Esophagus mucosa (tissue), 1 donor: ENCODE data around the gene FN3K. TPM values are rescaled to one million over a fixed set of nuclear protein-coding genes. Genes with fewer than 3 reads are reported as not detected.
"Not testable (repeated sequence)": the region's sequence is repeated elsewhere in the genome, so short reads cannot be mapped to it uniquely, and the experiment has no call there.

ENCODE experiments used
- ATAC-seq: fragments of 200-7000 bp; cut with Tn5 transposase; one replicate; pipeline ENCODE4 v1.9.1; 2020
- total RNA-seq: library from RNA; stranded (reverse); gene quantifications from one replicate; pipeline ENCODE4 v1.2.4, GENCODE V29; 2023
- donor health status: DM: yes; HTN: yes; CAD: no.

FN3K gene
- total RNA-seq, 1 donor from 2014 or later: 3.2 TPM

DNA sequence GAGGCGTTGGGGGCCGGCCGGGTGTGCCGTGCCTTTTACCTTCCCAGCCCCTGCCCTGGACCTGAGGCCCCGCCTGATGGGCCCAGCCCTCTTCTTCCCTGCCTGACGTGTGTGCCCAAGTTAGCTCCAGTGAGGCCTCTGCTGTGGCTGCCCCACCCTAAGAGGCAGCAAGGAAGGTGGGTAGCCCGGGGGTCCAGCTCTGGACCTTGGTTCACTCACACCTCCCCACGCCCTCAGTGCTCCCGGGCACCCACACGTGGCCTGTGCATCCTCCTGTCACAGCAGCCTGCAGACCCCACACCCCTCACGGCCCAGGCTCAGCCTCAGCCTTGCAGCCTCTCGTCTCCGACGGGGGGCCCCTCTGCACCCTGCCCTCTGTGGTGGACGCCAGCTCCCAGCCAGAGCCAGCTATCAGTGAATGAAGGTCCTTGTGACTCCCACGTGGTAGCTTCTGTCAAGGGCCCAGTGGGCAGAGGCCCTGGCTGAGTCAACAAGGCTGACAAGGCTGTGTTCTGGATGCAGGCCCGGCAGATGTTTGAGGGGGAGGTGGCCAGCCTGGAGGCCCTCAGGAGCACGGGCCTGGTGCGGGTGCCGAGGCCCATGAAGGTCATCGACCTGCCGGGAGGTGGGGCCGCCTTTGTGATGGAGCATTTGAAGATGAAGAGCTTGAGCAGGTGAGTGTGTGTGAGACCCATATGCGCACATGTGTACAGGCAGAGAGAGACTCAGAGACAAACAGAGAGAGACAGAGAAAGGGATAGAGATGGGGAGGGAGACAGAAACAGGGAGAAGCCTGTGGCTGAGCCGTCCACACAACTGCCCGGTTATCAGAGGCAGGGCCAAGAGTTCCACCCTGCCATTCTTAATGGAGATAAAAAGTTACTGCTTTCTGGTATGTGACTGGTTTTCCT, 2.8 kb downstream of the FN3K start:
- no peak for ATAC-seq

DNA sequence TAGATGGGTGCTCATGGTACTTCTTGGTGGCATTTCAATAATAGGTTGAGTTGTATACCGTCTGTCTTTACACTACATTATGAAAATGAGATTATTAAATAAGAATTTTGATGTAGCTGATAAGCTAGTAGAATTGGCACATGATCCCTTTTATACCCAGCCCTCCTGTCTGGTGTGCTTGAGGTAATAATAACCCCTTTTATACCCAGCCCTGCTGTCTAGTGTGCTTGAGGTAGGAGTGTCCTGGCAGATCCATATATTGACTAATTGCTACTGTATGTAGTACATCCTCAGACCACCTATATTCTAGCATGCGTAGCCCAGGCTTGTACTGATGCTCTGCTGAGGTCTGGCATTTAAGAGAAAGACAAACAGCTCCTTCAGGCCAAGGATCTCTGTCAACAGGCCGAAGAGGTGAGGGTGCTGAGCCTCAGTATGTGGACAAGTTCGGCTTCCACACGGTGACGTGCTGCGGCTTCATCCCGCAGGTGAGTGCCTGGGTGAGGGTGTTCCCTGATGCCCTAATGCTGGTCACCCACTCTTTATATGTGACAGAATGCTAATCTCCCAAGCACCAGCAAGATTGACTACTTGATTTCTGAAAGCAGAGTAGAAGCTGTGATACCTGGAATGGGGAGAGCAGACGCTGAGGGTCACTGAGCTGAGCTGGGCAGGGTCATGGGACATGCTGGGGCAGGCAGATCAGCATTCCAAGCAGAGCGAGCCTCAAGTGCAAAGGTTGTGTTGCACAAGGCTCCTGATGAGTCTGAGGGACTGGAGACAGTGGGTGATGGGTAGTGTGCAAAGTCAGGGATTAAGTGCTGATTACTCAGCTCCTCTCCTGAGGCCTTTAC, 5.7 kb downstream of the FN3K start:
- peak; percentile 90 for ATAC-seq

DNA sequence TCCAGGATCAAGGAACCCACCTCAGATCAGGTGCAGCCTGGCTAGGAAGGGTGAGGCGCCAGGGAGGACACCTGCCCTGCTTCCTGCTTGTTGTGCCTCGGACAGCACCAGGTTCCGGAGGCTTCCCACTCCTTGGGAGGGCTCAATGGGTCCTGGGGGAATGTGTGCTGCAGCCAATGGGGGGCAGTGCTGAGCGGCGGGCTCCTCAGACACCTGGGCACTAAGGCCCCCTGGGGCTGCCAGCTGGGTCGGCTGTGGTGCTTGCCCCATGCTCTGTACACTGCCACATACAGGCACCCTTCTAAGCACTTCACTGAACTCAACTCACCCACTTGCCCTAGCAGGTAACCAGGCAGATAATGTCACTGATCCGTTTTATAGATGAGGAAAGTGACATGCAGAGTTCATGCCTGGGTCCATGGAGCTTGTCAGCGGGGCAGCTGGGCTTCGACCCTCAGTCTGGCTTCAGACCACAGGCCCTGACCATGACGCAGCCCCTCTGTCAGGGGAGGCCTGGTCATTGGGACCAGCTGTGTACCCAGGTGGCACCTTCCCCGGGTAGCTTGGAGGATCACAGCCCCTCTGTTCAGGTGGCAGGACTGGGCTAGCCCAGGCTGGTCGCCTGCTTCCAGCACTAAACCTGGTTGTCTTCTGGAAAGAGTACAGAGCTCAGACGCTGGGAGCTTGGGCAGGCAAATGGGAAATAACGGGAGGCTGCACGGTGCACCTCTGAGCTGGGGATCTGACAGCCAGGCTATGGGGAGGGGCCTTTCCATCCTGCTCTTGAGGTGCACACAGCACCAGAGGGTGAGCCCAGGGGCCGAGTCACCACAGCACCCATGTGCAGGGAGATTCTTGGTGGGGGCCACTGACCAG, 8.2 kb downstream of the FN3K start:
- peak; percentile 16 for ATAC-seq

DNA sequence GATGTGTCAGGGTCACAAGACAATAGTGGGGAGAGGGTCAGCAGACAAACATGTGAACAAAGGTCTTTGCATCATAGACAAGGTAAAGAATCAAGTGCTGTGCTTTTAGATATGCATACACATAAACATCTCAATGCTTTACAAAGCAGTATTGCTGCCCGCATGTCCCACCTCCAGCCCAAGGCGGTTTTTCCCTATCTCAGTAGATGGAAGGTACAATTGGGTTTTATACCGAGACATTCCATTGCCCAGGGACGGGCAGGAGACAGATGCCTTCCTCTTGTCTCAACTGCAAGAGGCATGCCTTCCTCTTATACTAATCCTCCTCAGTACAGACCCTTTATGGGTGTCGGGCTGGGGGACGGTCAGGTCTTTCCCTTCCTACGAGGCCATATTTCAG, 9.3 kb downstream of the FN3K start:
- not testable (repeated sequence) for ATAC-seq

DNA sequence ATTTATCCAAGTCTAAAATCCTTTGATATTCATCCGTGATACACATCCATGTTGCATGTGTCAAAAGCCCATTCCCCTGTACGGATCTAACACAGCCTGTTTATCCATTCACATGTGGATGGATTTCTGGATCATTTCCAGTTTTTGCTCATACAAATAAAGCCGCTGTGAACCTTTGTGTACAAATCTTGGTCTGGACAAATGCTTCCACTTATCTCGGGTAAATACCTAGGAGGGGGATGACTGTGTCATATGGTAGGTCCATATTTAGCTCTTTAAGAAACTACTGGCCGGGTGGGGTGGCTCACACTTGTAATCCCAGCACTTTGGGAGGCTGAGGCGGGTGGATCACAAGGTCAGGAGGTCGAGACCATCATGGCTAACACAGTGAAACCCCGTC, 10.1 kb downstream of the FN3K start:
- ATAC-seq: no peak

DNA sequence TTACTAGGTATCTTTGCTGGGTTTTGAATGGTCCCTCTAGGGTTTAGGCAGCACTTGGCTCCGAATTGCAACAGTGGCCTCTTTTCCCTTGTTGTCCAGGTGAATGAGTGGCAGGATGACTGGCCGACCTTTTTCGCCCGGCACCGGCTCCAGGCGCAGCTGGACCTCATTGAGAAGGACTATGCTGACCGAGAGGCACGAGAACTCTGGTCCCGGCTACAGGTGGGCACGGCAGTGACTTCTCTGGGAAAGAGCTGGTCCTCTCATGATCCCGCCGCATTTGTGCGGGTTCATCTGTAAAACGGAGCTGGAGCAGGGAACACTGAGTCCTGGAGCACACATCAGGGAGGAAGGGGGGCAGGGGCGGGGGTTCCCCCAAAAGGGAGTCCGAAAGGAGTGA, 13.3 kb downstream of the FN3K start:
- ATAC-seq: no peak

DNA sequence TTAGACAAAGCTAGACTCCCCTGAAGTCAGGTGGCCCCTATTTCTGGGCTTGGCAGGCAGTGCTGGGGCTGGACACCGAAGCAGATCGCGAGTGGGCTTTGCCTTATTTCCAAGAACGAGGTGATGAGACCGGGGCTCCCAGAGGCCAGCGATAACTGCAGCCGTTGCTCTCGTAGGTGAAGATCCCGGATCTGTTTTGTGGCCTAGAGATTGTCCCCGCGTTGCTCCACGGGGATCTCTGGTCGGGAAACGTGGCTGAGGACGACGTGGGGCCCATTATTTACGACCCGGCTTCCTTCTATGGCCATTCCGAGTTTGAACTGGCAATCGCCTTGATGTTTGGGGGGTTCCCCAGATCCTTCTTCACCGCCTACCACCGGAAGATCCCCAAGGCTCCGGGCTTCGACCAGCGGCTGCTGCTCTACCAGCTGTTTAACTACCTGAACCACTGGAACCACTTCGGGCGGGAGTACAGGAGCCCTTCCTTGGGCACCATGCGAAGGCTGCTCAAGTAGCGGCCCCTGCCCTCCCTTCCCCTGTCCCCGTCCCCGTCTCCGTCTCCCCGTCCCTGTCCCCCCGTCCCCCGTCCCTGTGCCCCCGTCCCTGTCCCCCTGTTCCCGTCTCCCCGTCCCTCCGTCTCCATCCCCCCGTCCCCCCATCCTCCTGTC, 15.0 kb downstream of the FN3K start:
- no peak for ATAC-seq

DNA sequence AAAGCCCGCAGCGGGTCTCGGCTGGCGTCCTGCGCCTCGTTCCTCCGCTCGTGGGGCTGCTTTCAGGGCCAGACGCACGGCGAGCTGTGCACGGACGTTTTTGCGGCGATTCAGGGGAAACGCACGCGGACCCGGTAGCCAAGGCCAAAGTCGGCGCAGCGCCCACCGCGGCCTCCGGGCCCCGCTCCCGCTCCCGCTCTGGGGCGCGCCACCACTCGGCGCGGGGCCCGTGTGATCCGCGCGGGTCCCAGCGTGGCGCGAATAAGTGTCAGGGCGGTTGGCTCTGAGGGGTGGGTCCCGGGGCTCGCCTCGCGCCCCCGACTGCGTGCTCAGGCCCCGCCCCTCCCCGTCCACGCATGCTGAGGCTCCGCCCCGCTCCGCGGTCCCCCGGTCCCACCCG, 15.8 kb downstream of the FN3K start:
- ATAC-seq: no peak

DNA sequence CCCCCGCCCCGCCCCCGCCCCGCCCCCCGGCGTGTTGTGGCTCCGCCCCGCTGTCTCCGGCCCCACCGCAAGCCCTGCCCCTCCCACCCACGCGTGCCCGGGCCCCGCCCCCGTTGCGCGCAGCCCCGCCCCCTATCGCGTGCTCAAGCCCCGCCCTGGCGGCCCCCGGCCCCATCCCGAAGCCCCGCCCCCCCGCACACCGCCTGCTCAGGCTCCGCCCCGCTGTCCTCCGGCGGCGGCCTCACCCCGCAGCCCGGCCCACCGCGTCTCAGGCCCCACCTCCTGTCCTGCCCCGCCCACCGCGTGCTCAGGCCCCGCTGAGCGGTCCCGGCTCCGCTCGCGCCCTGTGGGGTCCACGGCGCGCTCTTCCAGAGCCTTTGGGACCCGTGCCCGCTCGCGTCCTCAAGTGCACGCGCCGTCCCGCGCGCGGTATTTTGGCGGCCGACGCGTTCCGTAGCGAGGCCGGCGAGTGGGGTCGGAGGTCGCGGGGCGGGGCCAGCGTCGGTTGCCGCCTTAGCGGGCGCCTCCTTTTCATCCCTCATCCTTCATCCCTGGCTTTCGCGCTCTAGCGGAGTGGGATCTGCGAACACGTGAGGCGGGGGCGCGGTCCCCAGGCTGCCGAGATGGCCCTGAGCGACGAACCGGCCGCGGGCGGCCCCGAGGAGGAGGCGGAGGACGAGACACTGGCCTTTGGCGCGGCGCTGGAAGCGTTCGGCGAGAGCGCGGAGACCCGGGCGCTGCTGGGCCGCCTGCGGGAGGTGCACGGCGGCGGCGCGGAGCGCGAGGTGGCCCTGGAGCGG, 16.4 kb downstream of the FN3K start, which contains the start of gene TBCD:
TBCD (plus strand) TSS at position 495 of the 800 bp plus-strand sequence; CDS start at position 624, 129 bp downstream.
- peak; percentile 87 for ATAC-seq

DNA sequence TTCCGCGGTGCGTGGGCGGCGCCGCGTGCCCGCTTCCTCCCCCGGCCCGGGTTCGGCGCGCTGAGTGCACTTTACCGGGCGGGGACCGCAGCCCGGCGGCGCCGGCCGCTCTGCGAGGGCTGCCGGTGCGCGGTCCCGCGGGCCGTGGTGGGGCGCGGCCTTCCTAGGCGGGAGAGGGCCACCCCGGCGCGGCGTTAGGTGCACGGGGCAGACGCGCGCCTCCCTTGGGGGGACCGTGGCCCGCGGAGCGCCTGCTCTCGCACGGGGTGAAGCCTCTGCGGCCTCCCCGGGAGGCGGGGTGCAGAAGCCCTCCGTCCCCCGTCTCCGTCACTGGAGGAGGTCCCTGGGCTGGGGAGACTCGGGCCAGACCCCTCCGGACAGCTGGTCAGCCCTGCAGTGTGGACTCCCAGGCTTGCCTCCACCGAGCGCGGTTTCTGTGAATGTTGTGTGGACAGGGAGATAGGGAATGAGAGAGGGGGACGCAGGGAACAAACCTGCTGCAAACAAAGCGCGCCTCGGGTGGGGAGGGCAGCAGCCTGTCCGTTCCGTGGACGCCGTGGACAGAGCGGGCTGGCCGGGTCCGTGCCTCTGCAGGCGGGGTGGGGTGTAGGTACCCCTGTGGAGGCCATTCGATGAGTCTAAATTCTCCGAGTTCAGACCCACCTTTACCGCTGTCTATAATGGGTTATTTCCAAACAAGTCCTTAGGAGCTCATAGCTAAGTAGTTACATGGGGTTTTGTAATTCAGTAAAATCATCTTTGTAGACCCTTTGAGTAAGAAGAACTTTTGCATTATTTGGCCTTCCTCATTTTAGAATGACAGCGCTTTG, 17.2 kb downstream of the FN3K start:
- ATAC-seq: peak; percentile 19

DNA sequence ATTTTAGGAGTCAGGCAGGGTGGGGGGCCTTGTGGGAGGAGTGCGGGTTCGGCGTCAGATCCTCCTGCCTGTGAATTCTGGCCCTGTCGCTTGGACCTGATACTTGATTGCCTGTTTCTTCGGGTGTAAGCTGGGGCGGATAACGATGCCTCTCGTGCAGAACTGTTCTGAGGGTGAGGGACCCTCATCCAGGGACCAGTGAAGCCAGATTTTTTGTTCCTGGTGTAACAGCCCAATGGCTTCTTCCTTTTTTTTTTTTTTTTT, 17.7 kb downstream of the FN3K start:
- no peak for ATAC-seq

DNA sequence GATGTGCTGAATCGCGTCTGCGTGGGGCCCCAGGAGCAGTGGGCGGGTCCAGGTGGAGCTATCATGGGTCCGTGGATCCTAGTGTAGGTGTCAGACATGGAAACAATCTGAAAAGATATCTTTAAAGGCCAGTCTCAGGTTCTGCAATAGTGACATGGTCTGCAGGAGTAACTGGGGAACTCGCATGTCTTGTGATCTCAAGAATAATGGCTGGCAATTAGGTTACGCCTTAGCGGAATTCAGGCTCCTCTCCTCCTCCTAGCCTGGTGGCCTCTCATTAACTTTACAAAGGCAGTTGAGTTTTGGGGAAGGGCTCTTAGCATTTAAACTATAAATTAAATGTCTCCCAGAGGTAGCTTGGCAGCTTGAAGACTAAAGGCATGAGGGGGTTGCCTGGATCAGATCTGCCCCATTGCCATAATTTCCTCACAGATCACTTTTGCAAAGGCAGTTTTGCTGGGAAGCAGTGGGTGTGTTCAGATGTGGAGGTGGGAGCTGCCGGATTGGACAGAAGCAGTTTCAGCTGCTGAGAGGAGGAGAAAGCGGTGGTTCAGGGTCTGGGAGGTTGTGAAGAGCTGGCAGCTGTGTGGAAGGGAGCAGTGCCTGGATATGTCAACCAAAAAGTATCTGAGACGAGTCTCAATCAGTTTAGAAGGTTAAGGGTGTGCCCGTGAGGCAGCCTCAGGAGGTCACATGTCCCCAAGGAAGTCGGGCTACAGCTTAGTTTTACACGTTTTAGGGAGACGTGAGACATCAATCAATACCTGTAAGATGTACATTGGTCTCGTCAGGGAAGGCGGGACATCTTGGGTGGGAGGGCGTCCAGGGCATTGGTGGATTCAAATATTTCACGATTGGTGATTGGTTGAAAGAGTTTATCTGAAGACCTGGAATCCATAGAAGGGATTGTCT, 19.1 kb downstream of the FN3K start:
- peak; percentile 52 for ATAC-seq

DNA sequence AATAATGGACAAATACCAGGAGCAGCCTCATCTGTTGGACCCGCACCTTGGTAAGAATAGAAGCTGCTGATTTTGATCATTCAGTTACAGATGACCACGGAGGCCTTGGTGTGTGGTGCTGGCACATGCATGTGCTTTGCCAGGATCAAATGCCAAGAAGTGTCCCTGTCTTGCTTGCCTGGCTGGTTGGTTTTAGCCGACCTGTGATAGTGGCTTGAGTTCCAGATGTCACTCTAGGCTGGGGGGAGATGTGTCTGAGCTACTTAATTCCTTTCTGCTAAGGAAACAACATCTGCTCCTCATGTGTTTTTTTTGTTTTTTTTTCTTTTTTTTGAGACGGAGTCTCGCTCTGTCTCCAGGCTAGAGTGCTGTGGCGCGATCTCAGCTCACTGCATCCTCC, 20.8 kb downstream of the FN3K start:
- no peak for ATAC-seq

DNA sequence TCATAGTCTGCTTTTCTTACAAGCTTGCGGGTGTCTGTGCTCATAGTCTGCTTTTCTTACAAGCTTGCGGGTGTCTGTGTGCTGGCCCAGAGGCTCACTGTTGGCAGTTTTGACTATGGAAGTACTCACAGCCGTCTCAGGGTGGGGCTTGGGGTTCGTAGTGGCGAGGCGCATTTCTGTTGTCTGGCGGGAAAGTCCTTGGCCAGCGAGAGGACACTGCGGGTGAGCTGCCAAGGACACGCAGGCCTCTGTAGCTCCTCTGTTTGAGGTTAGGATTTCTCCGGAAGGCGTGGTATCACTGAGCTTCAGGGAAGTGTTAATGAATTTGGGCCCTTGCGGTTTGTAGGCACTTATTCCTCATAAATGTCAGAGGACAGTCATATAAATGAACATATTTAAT, 30.0 kb downstream of the FN3K start:
- ATAC-seq: no peak

DNA sequence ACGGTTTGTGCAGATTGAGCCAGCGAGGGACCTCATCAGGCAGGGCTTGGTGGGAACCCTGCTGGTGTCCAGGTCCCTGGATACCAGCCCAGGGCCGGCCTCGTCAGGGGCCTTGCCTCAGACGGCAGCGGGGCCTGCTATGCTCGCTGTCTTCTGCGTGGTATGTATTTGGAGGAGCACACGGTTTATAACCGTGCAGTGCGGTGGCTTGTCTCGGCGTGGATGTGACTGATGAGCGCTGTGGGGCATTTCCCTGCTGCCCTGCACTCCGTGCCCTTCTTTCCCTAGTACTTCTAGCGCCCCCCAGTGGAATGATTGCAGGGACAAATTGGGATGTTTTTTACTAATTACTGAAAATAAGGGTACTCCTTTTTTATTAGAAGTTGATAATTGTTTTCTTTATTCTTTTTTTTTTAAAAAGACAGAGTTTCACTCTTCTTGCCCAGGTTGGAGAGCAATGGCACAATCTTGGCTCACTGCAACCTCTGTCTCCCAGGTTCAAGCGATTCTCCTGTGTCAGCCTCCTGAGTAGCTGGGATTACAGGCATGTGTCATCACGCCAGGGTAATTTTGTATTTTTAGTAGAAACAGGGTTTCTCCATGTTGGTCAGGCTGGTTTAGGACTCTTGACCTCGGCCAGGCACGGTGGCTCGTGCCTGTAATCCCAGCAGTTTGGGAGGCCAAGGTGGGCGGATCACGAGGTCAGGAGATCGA, 31.8 kb downstream of the FN3K start:
- ATAC-seq: peak; percentile 52

DNA sequence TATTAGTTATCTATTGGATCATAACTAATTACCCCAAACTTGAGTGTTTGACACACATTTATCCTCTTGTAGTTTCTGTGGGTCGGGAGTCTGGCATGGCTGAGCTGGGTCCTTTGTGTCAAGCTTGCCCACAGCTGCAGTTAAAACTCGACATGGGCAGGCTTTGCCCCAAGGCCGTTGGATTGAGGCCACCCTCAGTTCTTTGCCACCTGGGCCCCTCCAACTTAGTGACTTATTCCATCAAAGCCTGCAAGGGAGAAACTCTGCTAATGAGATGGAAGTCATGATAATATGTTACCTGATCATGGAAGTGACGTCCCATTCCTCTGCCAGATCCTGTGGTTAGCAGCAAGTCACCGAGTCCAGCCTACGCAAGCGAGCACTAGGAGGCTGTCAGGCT, 33.6 kb downstream of the FN3K start:
- no peak for ATAC-seq

DNA sequence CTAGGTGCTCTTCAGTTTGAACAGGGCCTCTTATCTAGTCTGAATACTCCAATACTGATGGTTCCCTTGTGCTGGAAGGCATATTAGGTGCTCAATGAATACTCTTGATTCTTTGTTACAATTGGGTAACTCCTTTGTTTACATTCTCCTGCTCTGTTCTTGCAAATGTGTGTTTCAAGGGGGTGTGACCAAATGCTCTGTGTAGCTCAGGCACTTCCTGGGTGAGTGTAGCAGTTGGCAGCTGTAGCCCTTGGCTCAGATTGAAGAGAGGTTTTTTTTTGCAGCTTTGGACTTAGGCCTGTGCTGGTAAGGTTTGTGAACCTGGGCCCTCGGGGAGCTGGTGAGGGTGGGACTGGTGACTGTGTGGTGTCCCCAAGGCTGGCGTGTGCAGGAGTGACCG, 36.6 kb downstream of the FN3K start:
- peak; percentile 87 for ATAC-seq

DNA sequence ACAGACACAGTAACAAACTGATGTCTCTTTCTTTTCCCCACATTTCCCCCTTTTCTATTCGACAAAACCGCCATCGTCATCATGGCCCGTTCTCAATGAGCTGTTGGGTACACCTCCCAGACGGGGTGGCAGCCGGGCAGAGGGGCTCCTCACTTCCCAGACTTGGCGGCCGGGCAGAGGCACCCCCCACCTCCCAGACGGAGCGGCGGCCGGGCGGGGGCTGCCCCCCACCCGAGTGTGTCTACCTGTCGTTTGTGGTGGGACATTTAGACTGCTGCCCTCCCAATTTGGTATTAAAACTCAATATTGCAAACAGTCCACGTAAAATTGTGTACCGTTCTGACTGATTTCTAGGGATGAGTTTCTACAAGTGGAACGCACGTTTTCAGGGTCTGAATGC, 39.0 kb downstream of the FN3K start:
- ATAC-seq: not testable (repeated sequence)
